GM12865 (cell line): ENCODE data around the gene PNPLA2.

Source experiments
- DNase-seq: peaks from one replicate; pipeline ENCODE4 v3.0.0; 2010; ENCODE audit warnings: low read depth
- H3K4me3 ChIP-seq: 2 replicates; pipeline ENCODE4 v1.5.1; 2011; ENCODE audit warnings: mild to moderate bottlenecking, low read depth, low read length, control low read depth
- TF ChIP-seq, protein P1 (sequence below): IDR thresholded peaks from 2 replicates; pipeline ENCODE4 v1.5.1; 2011; ENCODE audit warnings: low read length, control low read depth, low read depth, inconsistent platforms; ENCODE audit not compliant: insufficient read depth; ENCODE audit errors: missing control alignments

PNPLA2 gene

DNA sequence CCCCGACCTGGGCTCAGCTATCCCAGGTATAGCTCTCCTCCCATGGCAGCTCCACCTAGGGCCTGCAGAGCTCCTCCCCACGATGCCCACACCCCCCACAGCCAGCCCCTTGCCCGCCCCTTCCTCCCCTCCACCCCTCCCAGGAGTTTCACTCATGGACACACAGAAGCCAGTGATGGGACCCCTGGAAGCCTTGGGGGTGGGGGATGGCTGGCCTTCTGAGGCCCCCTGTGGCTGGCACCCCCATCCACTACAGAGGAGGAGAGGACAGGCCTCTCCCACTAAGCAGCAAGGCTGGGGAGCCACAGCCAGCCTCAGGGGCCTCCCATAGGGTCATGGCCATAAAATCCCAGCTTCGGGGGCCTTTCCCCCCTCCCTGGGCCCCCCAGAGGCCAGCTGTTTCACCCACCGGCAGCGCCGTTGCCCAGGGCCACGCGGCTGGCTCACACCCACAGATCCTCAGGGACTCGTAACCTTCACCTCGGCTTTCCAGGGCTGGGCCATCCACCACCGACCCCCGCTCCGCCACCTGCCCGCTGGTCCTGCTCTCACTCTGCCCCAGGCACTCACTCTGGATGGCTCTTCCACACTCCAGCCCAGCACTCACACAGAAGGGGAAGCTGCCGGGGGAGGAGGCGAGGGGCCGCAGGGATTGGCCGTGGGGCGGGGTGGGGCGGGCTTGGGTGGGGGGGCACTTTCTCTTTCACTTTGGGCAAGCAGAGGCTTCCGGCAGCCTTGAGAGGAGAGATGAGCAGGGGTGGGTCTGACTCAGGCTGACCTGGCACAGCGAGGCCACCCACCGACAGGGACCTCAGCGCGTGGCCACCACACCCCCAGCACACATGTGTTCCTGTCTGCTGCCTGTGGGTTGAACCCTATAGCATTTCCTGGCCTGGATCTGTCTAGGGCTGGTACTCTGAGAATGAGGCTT is 22.8 kb upstream of the PNPLA2 start:
- peak; percentile 86 for DNase-seq
- H3K4me3 ChIP-seq: peak overlapping the region; percentile 92
- TF ChIP-seq, protein P1, sequence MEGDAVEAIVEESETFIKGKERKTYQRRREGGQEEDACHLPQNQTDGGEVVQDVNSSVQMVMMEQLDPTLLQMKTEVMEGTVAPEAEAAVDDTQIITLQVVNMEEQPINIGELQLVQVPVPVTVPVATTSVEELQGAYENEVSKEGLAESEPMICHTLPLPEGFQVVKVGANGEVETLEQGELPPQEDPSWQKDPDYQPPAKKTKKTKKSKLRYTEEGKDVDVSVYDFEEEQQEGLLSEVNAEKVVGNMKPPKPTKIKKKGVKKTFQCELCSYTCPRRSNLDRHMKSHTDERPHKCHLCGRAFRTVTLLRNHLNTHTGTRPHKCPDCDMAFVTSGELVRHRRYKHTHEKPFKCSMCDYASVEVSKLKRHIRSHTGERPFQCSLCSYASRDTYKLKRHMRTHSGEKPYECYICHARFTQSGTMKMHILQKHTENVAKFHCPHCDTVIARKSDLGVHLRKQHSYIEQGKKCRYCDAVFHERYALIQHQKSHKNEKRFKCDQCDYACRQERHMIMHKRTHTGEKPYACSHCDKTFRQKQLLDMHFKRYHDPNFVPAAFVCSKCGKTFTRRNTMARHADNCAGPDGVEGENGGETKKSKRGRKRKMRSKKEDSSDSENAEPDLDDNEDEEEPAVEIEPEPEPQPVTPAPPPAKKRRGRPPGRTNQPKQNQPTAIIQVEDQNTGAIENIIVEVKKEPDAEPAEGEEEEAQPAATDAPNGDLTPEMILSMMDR: no peak

DNA sequence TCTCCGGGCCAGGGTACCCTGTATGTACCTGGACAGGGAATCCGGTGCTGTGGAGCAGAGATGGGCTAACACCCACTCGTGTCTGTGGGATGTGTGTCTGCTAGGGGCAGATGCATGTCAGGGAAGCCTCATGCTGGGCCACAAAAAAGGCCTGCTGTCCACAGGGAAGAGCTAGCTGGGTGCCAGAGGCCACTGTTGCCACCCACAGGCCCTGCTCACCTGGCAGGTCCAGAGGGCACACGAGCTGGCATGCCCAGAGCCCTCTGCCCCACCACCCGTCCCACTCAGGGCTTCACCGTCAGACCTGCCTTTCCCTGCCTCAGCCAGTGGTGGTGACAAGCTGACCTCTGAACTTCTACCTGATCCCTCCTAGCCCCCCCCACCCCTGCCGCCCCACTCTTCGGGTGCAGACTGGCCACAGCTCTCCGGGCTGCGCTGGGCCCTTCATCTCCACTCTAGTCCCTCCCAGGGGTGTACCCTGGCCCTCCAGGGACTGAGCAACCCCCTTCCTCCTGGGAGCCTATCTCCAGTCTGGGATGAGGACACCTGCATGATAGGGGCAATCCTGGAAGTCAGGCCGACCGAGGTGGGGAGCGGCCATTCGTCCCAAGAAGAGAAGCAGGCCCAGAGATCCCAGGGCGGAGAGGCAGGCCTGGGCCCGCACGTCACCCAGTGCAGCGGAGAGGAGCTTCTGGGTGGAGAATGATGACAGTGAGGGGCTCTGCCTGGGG is 22.0 kb upstream of the PNPLA2 start:
- H3K4me3 ChIP-seq: peak overlapping the region; percentile 92
- TF ChIP-seq, protein P1: no peak
- no peak for DNase-seq

DNA sequence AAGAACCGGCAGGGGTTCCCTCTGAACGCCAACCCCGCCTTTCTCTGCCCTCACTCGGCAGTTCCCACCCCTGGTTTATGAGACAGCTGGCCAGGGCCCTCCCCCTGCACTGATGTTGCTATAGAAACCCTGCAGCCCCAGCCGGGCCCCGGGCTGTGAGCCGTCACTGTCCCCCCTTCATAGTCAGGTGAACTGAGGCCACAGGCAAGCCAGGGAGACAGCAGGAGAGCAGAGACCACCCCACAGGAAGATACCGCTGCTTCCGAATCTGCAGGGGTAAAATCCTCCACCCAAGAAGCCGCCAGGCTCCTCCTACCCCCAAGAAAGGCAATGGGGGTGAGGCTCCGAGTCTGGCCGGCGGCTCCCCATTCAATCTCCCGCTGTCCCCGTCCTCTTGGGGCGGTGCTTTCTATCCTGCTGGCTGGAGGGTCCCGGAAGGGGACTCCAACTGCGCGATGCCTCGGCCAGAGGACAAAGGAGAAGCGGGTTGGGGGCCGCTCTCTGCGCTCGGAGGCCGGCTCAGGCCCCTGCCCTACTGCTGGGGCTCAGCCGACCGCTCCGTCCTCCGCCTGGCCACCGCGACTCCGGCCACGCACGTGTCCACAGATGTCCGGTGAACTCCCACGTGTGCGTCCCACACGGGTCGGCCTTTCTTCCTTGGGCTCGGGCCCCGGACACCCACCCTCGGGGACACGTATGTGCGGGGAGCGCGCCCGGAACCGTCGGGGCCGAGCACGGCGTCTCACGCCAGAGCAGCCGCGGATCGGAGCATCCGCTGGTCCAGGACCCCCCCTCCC is 21.2 kb upstream of the PNPLA2 start:
- TF ChIP-seq, protein P1: no peak
- DNase-seq: peak; percentile 87
- peak overlapping the region; percentile 92 for H3K4me3 ChIP-seq

DNA sequence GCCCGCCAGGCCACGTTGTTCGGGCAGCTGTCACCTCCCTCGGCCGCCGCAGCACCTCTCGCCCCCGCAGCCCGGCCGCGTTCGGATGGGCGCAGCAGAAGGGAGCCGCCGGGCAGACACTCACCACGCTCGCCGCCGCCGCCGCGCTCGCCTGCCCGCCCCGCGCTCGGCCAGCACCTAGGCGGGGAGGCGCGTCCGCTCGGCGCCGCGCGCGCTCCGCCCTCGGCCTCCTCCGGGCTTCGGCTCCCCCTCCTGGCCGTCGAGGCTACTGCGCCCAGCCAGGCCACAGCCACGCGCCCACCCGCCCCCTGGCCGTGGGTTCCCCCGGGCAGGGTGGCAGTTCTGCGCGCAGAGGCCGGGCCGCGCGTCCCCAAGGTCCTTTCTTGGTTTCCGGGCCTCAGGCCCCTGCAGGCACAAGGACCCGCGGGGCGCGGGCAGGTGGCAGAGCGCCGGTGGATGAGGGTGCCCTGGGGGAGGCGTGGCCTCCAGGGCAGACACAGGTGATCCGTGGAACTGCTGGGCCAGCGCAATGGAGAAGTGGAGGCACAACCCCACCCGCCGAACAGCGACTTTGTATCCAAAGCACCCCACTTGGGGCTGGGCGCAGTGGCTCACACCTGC is 20.5 kb upstream of the PNPLA2 start, which contains the start of gene SLC25A22:
Gene SLC25A22 (minus strand): TSS at position 189 of the 621 bp plus-strand sequence. CDS start 3,275 bp downstream, outside the sequence.
- H3K4me3 ChIP-seq: peak within 1 kb of the TSS; percentile 92
- TF ChIP-seq, protein P1: peak; percentile 79
- DNase-seq: peak; percentile 88

DNA sequence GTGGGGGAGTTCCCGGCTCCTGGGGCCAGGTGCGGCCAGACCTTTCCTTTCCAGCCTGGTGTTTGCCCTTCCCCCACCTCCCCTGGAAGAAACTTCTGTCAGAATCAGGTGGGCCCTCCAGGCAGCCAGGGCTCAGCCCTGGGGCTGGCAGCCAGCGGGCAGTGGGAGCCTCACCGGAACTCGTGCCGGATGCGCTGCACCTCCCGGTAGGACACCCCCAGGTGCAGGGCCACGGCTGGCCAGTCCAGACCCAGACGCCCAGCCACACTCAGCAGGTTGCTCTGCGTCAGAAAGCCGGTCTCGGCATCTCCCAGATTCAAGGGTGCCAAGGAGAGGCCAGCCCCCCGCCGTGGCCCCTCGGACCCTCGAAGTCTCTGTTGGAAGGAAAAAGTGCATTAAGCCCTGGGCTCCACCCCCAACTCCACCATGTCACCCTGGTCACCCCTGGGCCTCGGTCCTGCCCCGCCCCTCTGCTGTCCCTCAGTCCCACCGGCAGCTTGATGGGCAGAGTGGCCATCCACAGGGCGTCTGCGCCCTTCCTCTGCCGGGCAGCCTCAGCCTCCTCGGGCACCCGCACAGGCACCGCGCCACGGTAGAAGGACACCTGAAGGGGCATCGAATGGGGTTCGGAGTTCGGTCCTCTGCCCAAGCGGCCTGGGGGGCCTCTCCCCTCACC is 18.9 kb upstream of the PNPLA2 start:
- no peak overlapping the region for H3K4me3 ChIP-seq
- TF ChIP-seq, protein P1: no peak
- DNase-seq: no peak
